ENCODE results near the gene EPSTI1.
"Not testable (repeated sequence)": the region's sequence is repeated elsewhere in the genome, so short reads cannot be mapped to it uniquely, and the experiment has no call there.

GRCh38 chr13:43040581-43041368, 48.7 kb upstream of the EPSTI1 start:
- not testable (repeated sequence) for TF ChIP-seq CTCF, POLR2AphosphoS5 (IDR thresholded peaks at IDR 0.05)

Measured in transverse colon (tissue), 4 donors.